ENCODE results near the gene ATXN7L3. TPM values are rescaled to one million over a fixed set of nuclear protein-coding genes. Genes with fewer than 3 reads are reported as not detected.
A peak's percentile ranks its signal among the peaks of the same experiment; 100 is the strongest.

The ATXN7L3 gene
- total and polyA plus RNA-seq, 2 donors: 36.3 to 53.3 TPM

GRCh38 chr17:44219616-44220212, 20.0 kb upstream of the ATXN7L3 start, which contains the start of gene UBTF:
Gene UBTF, minus strand, starts transcription at chr17:44219675. Its CDS starts 1,446 bp downstream, at chr17:44218229.
- Histone ChIP-seq H3K27me3 (ENCODE audit: control insufficient read depth in 2 of 2, insufficient read depth in 1 of 2, low read length in 1 of 2) (peaks cover 4 to 35% of the 10 kb centered on the region in 2 donors), H3K9me3 (ENCODE audit: control insufficient read depth in 2 of 2, insufficient read depth in 1 of 2, low read length in 1 of 2) (no peaks in the 10 kb centered on the region), H3K36me3 (ENCODE audit: control insufficient read depth in 2 of 2, insufficient read depth in 2 of 2, low read length in 1 of 2) (peaks cover 15 to 23% of the 10 kb centered on the region in 2 donors), H3K4me1 (ENCODE audit: control insufficient read depth in 2 of 2, insufficient read depth in 2 of 2, low read length in 2 of 2) (peaks cover 26 to 55% of the 10 kb centered on the region in 2 donors), H3K27ac (ENCODE audit: low read depth in 1 of 2, low read length in 1 of 2) (peak within 1 kb of the TSS; percentile 98 to 99), H3K4me3 (ENCODE audit: low read length in 2 of 2) (peak within 1 kb of the TSS; percentile 90 to 91)
- DNase-seq (ENCODE audit: low read depth in 6 of 9, low spot score in 9 of 9): peak in 5 of 9 donors; percentile 47 to 84 (median 64)
- WGBS: under 1% methylated on average over 66 of the region's 76 CpGs

- Histone ChIP-seq H3K4me1 (ENCODE audit: control insufficient read depth in 2 of 2, insufficient read depth in 2 of 2, low read length in 2 of 2) (peaks cover 28 to 60% of the 10 kb centered on the region in 2 donors), H3K27me3 (ENCODE audit: control insufficient read depth in 2 of 2, insufficient read depth in 1 of 2, low read length in 1 of 2) (peaks cover 4 to 32% of the 10 kb centered on the region in 2 donors), H3K9me3 (ENCODE audit: control insufficient read depth in 2 of 2, insufficient read depth in 1 of 2, low read length in 1 of 2) (no peaks in the 10 kb centered on the region), H3K36me3 (ENCODE audit: control insufficient read depth in 2 of 2, insufficient read depth in 2 of 2, low read length in 1 of 2) (peaks cover 21 to 29% of the 10 kb centered on the region in 2 donors), H3K4me3 (ENCODE audit: low read length in 2 of 2) (peak overlapping the region; percentile 27 to 91), H3K27ac (ENCODE audit: low read depth in 1 of 2, low read length in 1 of 2) (peak overlapping the region; percentile 77 to 99)
- whole genome bisulfite sequencing: under 1% methylated on average over 73 of the region's 73 CpGs
- peak in 5 of 9 donors; percentile 52 to 80 (median 63) for DNase-seq (ENCODE audit: low read depth in 6 of 9, low spot score in 9 of 9)
These were observed 19.5 kb upstream of the ATXN7L3 start for GRCh38 chr17:44219108-44219615.

- peaks cover 25 to 35% of the 10 kb centered on the region in 2 donors for H3K36me3 ChIP-seq (ENCODE audit: control insufficient read depth in 2 of 2, insufficient read depth in 2 of 2, low read length in 1 of 2)
- H3K27me3 ChIP-seq (ENCODE audit: control insufficient read depth in 2 of 2, insufficient read depth in 1 of 2, low read length in 1 of 2): peaks cover 4 to 26% of the 10 kb centered on the region in 2 donors
- 1% methylated on average over 87 of the region's 89 CpGs for WGBS
- peaks cover 28 to 62% of the 10 kb centered on the region in 2 donors for H3K4me1 ChIP-seq (ENCODE audit: control insufficient read depth in 2 of 2, insufficient read depth in 2 of 2, low read length in 2 of 2)
- peak in 7 of 9 donors; percentile 74 to 96 (median 92) for DNase-seq (ENCODE audit: low read depth in 6 of 9, low spot score in 9 of 9)
- no peaks in the 10 kb centered on the region for H3K9me3 ChIP-seq (ENCODE audit: control insufficient read depth in 2 of 2, insufficient read depth in 1 of 2, low read length in 1 of 2)
- H3K4me3 ChIP-seq (ENCODE audit: low read length in 2 of 2): peak overlapping the region; percentile 66 to 91
- peak overlapping the region; percentile 91 to 99 for H3K27ac ChIP-seq (ENCODE audit: low read depth in 1 of 2, low read length in 1 of 2)
These were observed 18.8 kb upstream of the ATXN7L3 start for GRCh38 chr17:44218344-44219107.

- Histone ChIP-seq H3K4me1 (ENCODE audit: control insufficient read depth in 2 of 2, insufficient read depth in 2 of 2, low read length in 2 of 2) (peaks cover 30 to 65% of the 10 kb centered on the region in 2 donors), H3K36me3 (ENCODE audit: control insufficient read depth in 2 of 2, insufficient read depth in 2 of 2, low read length in 1 of 2) (peaks cover 32 to 42% of the 10 kb centered on the region in 2 donors), H3K9me3 (ENCODE audit: control insufficient read depth in 2 of 2, insufficient read depth in 1 of 2, low read length in 1 of 2) (no peaks in the 10 kb centered on the region), H3K27me3 (ENCODE audit: control insufficient read depth in 2 of 2, insufficient read depth in 1 of 2, low read length in 1 of 2) (peaks cover 4 to 19% of the 10 kb centered on the region in 2 donors), H3K27ac (ENCODE audit: low read depth in 1 of 2, low read length in 1 of 2) (peak overlapping the region; percentile 90 to 91), H3K4me3 (ENCODE audit: low read length in 2 of 2) (peak overlapping the region; percentile 66 to 91)
- WGBS: 6% methylated on average over 10 of the region's 10 CpGs
- DNase-seq (ENCODE audit: low read depth in 6 of 9, low spot score in 9 of 9): peak in 2 of 9 donors; percentile 32
These were observed 18.2 kb upstream of the ATXN7L3 start for GRCh38 chr17:44217738-44218343.

DNA sequence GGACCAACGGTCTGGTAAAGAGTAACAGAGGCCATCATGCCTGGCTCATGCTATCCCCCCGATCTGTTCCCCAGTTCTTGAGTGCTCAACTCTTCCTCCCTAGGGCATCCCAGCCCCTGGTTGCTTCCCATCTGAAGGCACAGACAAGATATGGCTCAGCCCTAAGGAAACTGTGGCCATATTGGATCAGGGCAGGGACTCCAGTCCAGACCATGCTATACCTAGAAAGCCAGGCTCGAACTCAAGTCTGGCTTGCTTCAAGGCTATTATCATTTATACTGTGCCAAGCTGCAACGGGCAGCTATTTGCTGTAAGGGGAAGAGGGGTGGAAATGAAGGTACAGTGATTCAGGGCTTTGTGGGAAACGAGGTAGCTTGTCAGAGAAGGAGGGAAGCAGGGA, 17.0 kb upstream of the ATXN7L3 start:
- DNase-seq (ENCODE audit: low read depth in 6 of 9, low spot score in 9 of 9): peak in 1 of 9 donors; percentile 30
- Histone ChIP-seq H3K4me1 (ENCODE audit: control insufficient read depth in 2 of 2, insufficient read depth in 2 of 2, low read length in 2 of 2) (peaks cover 25 to 54% of the 10 kb centered on the region in 2 donors), H3K36me3 (ENCODE audit: control insufficient read depth in 2 of 2, insufficient read depth in 2 of 2, low read length in 1 of 2) (peaks cover 41 to 48% of the 10 kb centered on the region in 2 donors), H3K27ac (ENCODE audit: low read depth in 1 of 2, low read length in 1 of 2) (peak overlapping the region; percentile 90 to 91), H3K9me3 (ENCODE audit: control insufficient read depth in 2 of 2, insufficient read depth in 1 of 2, low read length in 1 of 2) (no peaks in the 10 kb centered on the region), H3K27me3 (ENCODE audit: control insufficient read depth in 2 of 2, insufficient read depth in 1 of 2, low read length in 1 of 2) (peaks cover 0 to 8% of the 10 kb centered on the region in 2 donors), H3K4me3 (ENCODE audit: low read length in 2 of 2) (peak overlapping the region; percentile 66 to 91)
- 63% methylated on average over 5 of the region's 5 CpGs for WGBS

DNA sequence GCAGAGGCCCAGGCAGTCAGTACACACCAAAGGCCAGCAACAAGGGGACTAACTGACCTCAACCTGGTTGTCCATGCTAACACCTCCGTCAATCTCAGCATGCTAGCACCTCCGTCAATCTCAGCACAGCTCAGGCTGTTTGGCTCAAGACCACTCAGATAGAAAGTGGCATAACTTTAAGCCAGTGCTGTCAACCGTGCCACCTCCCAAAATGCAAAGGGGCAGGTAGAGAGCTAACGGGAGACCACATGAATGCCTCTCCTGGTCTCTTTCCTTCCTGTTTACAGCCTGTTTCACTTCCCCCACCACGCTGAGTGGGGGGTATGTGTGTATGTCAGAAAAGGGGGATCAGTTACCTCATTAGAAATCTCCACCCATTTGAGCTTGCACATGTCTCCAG, 16.5 kb upstream of the ATXN7L3 start:
- H3K4me3 ChIP-seq (ENCODE audit: low read length in 2 of 2): peak overlapping the region; percentile 66 to 91
- H3K27me3 ChIP-seq (ENCODE audit: control insufficient read depth in 2 of 2, insufficient read depth in 1 of 2, low read length in 1 of 2): peaks cover 0 to 3% of the 10 kb centered on the region in 2 donors
- peak in 7 of 9 donors; percentile 54 to 89 (median 72) for DNase-seq (ENCODE audit: low read depth in 6 of 9, low spot score in 9 of 9)
- H3K4me1 ChIP-seq (ENCODE audit: control insufficient read depth in 2 of 2, insufficient read depth in 2 of 2, low read length in 2 of 2): peaks cover 25 to 51% of the 10 kb centered on the region in 2 donors
- peaks cover 46 to 53% of the 10 kb centered on the region in 2 donors for H3K36me3 ChIP-seq (ENCODE audit: control insufficient read depth in 2 of 2, insufficient read depth in 2 of 2, low read length in 1 of 2)
- H3K9me3 ChIP-seq (ENCODE audit: control insufficient read depth in 2 of 2, insufficient read depth in 1 of 2, low read length in 1 of 2): no peaks in the 10 kb centered on the region
- 36% methylated on average over 5 of the region's 5 CpGs for WGBS
- H3K27ac ChIP-seq (ENCODE audit: low read depth in 1 of 2, low read length in 1 of 2): peak overlapping the region; percentile 90 to 91

- Histone ChIP-seq H3K36me3 (ENCODE audit: control insufficient read depth in 2 of 2, insufficient read depth in 2 of 2, low read length in 1 of 2) (peaks cover 58 to 62% of the 10 kb centered on the region in 2 donors), H3K27me3 (ENCODE audit: control insufficient read depth in 2 of 2, insufficient read depth in 1 of 2, low read length in 1 of 2) (no peaks in the 10 kb centered on the region), H3K4me3 (ENCODE audit: low read length in 2 of 2) (no peak overlapping the region), H3K4me1 (ENCODE audit: control insufficient read depth in 2 of 2, insufficient read depth in 2 of 2, low read length in 2 of 2) (peaks cover 36 to 61% of the 10 kb centered on the region in 2 donors), H3K9me3 (ENCODE audit: control insufficient read depth in 2 of 2, insufficient read depth in 1 of 2, low read length in 1 of 2) (no peaks in the 10 kb centered on the region), H3K27ac (ENCODE audit: low read depth in 1 of 2, low read length in 1 of 2) (peak overlapping the region in 1 of 2 donors; percentile 91)
- no peak for DNase-seq (ENCODE audit: low read depth in 6 of 9, low spot score in 9 of 9)
- 96% methylated on average over 6 of the region's 6 CpGs for WGBS
These were observed 15.2 kb upstream of the ATXN7L3 start for GRCh38 chr17:44214896-44215295.

- 98% methylated on average over 1 of the region's 1 CpG for WGBS
- Histone ChIP-seq H3K9me3 (ENCODE audit: control insufficient read depth in 2 of 2, insufficient read depth in 1 of 2, low read length in 1 of 2) (no peaks in the 10 kb centered on the region), H3K4me3 (ENCODE audit: low read length in 2 of 2) (no peak overlapping the region), H3K27ac (ENCODE audit: low read depth in 1 of 2, low read length in 1 of 2) (no peak overlapping the region), H3K36me3 (ENCODE audit: control insufficient read depth in 2 of 2, insufficient read depth in 2 of 2, low read length in 1 of 2) (peaks cover 66 to 69% of the 10 kb centered on the region in 2 donors), H3K4me1 (ENCODE audit: control insufficient read depth in 2 of 2, insufficient read depth in 2 of 2, low read length in 2 of 2) (peaks cover 36 to 63% of the 10 kb centered on the region in 2 donors), H3K27me3 (ENCODE audit: control insufficient read depth in 2 of 2, insufficient read depth in 1 of 2, low read length in 1 of 2) (no peaks in the 10 kb centered on the region)
- DNase-seq (ENCODE audit: low read depth in 6 of 9, low spot score in 9 of 9): no peak
These were observed 14.5 kb upstream of the ATXN7L3 start for GRCh38 chr17:44214230-44214494.

Data from thymus (tissue), 11 donors.